Cardiac septum (tissue), 1 donor: ENCODE data around the gene SLAMF7. TPM values are rescaled to one million over a fixed set of nuclear protein-coding genes. Genes with fewer than 3 reads are reported as not detected.
"Not testable (repeated sequence)": the region's sequence is repeated elsewhere in the genome, so short reads cannot be mapped to it uniquely, and the experiment has no call there.

Source experiments
- DNase-seq: peaks from one replicate; pipeline ENCODE4 v3.0.0-alpha.2; 2020; ENCODE audit warnings: low spot score
- intact Hi-C: fragments of 100-400 bp; cut with DNase I; formaldehyde crosslinking; loops from one replicate; pipeline ENCODE4 v1.14.0; 2022
- long read RNA-seq: library from polyadenylated mRNA; unstranded; transcript quantifications from one replicate; pipeline ENCODE4 v2.0.0, GENCODE V29; 2021
- total RNA-seq: library from RNA; stranded (reverse); fragmentation: NEBNext Ultra II Directional; extraction: Animal tissue kit (Norgen Biotek cat#: 25700); gene quantifications from one replicate; pipeline ENCODE4 v1.2.1, GENCODE V29; 2021
- donor health status: DM: no; HTN: no; CAD: no.

SLAMF7 gene, protein sequence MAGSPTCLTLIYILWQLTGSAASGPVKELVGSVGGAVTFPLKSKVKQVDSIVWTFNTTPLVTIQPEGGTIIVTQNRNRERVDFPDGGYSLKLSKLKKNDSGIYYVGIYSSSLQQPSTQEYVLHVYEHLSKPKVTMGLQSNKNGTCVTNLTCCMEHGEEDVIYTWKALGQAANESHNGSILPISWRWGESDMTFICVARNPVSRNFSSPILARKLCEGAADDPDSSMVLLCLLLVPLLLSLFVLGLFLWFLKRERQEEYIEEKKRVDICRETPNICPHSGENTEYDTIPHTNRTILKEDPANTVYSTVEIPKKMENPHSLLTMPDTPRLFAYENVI
- 1.2 TPM for total RNA-seq
- long read RNA-seq: 0 reads

DNA sequence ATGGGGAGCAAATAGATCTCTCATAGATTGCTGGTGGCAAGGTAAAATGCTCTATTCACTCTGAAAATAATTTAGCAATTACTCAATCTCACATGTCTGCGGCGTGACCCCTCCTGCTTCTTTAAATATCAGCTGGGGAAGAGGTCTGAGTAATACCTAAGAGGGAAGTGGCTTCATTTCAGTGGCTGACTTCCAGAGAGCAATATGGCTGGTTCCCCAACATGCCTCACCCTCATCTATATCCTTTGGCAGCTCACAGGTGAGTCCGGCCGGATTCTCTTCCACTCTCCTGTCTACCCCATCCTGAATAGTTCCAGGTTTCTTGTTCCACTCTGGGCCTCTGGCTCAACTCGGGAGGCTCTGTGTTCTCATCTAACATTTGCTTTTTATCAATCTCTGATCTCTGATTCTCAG is at the start of gene SLAMF7:
Gene SLAMF7 (plus strand): TSS at position 150 of the 414 bp plus-strand sequence. CDS start 55 bp downstream, at position 205.
- no peak for DNase-seq

DNA sequence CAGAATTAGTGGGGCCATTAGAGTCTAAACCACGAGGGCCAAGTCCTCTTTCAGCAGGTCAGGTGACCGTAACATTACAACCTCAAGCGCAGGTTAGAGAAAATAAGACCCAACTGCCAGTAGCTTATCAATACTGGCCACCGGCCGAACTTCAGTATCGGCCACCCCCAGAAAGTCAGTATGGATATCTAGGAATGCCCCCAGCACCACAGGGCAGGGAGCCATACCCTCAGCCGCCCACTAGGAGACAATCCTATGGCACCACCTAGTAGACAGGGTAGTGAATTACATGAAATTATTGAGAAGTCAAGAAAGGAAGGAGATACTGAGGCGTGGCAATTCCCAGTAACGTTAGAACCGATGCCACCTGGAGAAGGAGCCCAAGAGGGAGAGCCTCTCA is 46.7 kb upstream of the SLAMF7 start:
- intact Hi-C loops, DNase-seq: not testable (repeated sequence)

More for the DNA sequence above, at the start of gene SLAMF7:
- intact Hi-C loops: no loop called here

DNA sequence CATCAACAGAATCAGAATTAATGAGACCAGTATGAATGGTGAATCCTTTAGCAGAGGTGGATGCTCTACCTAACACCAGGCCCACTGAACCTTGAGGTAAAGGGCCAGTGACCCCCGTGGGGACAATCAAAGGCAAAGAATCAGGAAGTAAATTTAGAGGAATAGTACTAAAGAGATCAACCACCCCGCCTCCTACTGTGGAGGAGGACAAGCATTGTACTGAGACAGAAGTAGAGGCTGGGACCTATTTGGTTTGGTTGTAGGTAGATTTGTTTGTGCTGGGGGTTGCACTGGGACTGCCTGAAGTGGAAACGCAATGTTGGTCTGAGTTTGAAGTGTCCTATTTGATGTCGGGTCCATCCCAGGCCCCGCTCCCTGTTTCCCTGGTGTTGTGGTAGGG is 36.9 kb upstream of the SLAMF7 start:
- intact Hi-C loops: no loop called here
- DNase-seq: no peak

DNA sequence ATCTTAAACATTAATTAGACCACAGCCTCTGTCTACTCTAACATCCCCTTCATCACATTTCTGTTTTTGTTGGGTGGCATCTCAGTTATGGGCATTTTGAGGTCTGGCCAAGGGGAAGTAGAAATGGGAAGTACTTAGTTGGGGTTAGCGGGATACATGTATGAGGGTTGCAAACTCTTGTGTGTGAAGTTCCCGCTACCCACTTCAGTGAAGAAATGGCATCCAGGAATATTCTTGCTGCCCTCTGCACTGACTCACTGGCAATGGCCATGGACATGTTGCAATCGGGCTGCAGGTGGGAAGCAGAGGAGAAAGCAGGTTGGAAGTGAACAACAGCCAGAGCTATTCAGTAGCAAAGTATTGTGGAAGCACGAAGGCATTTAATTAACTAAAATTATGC is 34.8 kb upstream of the SLAMF7 start:
- intact Hi-C loops: no loop called here
- DNase-seq: peak; percentile 86

DNA sequence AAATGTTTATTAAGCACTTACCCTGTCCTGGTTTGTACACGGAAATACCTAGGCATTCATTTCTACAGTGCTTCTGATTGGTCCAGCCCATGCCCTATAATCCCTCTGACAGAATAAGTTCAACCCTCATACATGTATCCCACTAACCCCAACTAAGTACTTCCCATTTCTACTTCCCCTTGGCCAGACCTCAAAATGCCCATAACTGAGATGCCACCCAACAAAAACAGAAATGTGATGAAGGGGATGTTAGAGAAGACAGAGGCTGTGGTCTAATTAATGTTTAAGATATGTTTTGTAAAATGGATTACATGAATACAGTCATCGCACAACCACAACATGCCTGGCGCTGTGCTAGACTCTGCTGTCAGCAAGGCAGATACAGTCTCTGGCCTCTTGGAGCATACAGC is 33.8 kb upstream of the SLAMF7 start:
- intact Hi-C loops, DNase-seq: not testable (repeated sequence)

DNA sequence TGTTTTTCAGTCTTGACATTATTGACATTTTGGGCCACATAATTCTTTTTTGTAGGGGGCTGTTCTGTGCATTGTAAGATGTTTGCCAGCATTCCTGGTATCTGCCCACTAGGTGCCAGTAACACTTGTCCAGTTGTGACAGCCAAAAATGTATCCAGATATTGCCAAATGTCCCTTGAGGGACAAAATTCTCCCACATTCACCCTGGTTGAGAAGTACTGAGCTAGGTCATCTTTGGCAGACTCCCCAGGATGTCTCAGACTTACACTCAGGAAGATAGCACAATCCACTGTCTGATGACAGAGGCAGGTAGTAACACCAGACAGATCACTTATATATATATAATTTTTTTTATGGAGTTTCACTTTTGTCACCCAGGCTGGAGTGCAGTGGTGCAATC is 33.3 kb upstream of the SLAMF7 start:
- no peak for DNase-seq
- intact Hi-C loops: no loop called here

DNA sequence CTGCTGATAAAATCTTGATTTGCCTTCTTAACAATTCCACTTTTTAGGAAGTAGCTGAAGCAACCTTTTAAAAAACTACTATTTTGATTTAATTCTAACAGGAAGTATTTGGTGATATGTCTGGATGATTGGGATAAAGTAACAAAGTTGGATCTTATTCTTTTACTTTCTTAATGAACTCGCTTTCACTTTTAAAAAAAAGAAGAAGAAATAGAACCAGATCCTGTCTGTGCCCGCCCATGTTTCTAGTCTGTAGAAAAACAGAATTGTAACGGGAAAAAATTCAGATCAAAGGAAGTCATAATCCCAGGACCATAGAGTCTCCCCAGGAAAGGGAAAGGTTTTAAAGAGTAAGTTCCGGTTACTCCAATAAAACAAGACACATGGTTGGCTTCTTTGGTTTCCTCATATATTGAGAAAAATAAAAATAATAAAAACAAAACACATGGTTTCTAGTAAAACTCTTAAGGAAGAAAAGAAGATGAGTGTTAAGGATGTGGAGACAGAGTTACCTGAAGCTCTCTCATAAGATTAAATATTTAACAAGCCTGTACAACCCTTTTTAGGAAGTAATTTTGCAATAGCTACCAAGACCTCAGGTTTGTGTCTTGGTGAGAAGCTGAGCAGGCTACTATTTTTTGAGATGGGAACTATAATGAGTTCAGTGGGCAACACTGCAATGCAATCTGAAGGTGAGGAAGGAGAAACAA is 32.4 kb upstream of the SLAMF7 start:
- no peak for DNase-seq
- intact Hi-C loops: no loop called here

DNA sequence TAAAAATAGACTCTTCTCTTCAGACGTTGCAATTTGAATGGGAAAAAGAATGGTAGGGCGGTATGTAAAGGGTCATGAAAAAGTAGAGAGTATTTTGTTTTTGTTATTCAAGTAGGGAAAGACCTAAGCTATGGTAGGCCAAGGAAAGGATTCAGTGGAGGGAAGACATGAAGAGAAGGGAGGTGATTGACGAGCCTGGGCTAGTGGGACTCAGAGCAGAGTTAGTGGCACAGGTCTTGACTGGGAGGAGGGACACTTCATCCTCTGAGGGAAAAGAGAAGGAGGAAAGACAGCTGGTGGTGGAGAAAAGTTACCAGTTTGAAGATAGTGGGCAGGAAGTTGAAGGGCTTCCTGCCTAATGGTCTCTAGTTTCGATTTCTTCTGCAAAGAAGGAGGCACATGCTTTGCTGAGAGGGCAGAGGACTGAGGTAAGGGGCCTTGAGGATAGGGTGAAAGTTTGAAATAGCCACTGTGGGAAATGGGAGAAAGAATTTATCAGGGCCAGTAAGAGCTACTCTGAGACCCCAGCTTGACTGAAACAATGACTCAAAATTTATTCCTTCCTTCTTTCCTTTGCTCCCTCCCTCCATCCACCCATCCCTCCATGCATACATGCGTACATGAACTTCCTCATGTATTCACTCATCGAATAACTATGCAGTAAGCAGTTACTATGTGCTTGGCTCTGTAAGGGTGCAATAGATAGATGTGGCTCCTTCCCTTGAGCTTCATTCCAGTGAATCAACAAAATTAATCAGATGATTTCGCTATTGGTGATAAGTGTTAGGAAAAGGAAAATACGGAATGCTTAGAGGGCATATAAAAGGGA is 31.6 kb upstream of the SLAMF7 start:
- no peak for DNase-seq
- intact Hi-C loops: no loop called here

DNA sequence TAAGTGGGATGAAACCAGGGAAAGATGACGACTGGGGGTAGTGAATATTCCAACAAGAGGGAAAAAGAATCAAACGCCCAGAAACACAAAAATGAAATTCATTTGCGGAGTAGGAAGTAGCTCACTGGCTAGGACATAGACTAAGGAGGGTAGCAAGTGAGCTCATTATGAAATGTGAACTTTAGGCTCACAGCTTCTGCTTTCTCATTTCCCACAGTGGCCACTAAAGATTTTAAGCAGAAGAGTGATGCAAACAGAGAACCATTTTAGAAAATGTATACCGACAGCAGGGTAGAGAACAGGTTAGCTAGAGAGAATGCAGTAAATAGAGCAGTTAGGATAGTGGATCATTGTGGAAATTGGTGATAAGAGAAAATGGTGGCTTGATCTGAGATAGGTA is 30.9 kb upstream of the SLAMF7 start:
- DNase-seq: no peak
- intact Hi-C loops: no loop called here

DNA sequence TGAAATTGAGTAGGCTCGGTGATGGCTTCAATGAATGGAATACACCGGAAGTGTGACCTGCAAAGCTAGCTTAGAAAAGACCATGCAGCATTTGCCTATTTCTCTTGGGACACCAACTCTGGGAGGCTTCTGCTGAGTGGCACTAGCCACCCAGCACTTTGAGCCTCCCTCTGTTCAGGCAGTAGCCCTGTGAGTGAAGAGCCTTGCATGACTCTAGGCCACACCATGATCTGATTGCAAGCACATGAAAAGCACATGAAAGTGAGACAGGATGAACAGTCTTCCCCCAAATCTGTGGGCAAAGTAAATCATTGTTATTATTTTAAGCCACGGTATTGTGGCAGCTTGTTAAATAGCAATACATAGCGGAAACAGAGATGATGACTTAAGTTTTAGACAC is 30.2 kb upstream of the SLAMF7 start:
- intact Hi-C loops: no loop called here
- DNase-seq: no peak

DNA sequence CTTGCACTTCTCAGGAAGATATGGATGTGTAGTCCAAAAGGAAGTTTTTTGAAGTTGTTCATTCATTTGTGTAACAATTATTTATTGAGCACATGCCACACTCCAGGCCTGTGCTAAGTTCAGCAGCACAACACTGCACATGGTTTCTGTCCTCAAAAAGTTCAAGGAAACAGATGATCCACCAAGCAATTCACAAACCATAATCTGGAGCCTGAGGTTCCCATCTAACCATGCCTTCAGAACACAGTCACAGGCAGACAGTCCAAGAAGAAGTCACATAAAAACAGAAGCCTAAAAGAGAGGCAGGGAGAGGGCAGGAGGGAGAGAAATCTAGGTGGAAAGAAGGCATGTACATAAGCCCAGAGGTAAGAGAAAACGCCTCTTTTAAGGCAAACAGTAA is 29.3 kb upstream of the SLAMF7 start:
- DNase-seq: no peak
- intact Hi-C loops: no loop called here

DNA sequence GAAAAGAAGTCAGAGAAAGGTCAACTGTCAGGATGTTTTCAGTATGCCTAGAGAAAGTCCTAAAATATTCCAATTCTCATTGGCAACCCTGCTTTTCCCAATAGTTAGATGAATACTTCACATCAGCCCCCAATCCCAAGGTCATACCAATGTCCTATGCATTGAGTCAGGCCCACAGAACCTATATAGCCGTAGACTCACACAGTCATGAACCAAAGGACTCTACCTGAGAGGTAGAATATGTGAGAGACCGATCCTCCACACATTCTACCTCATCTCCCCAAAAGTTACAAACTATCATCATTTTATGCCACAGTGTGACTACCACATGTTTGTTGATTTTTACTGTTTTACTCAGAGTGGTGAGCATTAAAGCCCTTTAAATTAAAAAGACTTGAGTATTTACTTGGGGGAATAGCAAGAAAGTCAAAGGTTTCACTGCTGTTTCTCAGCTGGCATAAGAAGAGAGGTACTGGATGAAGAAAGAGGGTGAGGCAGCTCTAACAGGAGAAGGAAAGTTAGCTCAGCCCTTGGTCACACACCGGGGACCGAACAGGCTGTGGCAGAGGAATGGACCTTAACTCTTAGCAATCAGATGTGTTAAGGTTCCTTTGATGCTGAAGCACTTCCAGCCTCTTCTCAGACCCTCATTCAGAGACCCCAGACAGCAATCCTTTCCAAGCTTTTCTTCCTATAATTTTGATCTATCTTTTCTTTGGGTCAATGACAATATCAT is 28.4 kb upstream of the SLAMF7 start:
- DNase-seq: no peak
- intact Hi-C loops: no loop called here

DNA sequence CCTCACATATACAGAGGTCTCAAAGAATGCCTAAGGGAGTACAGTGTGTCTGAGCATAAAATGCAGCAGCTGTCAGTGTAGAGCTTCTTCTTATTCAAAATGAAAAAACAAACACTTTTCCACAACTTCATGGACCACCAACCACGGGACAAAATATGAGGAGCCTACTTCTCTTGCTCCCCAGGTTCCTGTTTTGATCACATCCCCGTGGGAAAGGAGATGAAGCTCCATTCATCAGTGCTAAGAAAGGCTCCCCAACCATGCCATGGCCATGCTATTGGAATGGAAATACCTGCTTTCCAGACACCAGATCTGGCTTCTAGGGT is 27.8 kb upstream of the SLAMF7 start:
- intact Hi-C loops: no loop called here
- no peak for DNase-seq

DNA sequence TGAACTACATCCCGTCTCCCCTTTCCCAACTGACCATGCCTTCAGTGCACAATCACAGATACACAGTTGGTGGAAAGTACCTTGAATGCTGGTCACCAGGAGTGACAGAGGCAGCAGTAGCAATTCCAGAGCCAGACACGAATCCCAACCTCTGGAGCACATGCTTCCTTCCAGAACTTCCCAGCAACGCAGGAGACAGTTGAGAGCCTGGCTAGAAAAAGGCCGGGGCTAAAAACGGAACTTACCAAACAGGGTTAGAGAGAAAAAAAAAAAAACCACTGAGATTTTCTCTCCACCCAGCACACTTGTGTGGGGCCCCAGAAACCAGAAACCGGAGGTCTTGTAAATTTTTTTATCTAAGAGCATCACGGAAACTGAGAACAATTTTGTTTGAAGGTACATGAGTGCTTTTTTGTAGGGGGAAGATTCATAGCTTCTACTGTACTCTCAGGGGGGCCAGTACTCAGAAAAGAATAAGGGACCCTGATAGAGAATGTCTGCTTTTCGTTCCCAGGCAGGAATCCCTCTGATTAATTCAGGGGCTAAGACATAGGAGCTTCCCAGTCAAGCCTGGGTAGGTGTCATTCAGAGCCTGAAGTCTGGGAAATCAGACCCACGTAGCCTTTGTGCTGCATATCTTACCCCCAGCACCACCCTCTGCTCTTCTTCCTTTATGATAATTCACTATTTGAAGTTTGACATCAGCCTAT is 27.3 kb upstream of the SLAMF7 start, which contains the start of gene CD48:
Gene CD48 (minus strand): TSS at position 221 of the 710 bp plus-strand sequence. CDS start 59 bp downstream, at position 162.
- intact Hi-C loops: no loop called here
- DNase-seq: no peak

DNA sequence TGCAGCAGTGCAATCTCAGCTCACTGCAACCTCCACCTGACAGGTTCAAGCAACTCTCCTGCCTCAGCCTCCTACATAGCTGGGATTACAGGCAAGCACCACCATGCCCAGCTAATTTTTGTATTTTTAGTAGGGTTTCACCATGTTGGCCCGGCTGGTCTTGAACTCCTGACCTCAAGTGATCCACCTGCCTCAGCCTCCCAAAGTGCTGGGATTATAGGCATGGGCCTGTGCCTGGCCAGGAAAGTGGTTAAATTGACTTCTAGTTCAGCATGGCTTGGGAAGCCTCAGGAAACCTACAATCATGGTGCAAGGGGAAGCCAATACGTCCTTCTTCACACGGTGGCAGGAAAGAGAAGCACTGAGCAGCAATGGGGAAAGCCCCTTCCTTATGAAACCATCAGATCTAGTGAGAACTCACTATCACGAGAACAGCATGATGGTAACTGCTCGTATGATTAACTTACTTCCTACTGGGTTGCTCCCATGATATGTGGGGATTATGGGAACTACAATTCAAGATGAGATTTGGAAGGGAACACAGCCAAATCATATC is 26.4 kb upstream of the SLAMF7 start:
- peak; percentile 78 for DNase-seq
- intact Hi-C loops: not testable (repeated sequence)

DNA sequence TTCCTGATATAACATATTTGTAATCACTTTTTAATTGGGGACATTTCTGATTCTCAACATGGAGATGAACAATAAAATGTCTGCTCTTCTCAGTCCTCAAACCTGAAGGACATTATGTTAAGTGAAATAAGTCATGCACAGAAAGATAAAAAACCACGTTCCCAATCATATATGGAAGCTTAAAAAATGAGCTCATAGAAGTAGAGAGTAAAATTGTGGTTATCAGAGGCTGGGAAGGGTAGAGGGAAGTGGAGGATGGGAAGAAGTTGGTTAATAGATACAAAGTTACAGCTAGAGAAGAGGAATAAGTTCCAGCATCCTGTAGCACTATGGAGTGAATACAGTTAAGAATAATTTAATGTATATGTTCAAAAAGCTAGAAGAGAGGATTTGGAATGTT is 25.9 kb upstream of the SLAMF7 start:
- intact Hi-C loops: no loop called here
- no peak for DNase-seq

DNA sequence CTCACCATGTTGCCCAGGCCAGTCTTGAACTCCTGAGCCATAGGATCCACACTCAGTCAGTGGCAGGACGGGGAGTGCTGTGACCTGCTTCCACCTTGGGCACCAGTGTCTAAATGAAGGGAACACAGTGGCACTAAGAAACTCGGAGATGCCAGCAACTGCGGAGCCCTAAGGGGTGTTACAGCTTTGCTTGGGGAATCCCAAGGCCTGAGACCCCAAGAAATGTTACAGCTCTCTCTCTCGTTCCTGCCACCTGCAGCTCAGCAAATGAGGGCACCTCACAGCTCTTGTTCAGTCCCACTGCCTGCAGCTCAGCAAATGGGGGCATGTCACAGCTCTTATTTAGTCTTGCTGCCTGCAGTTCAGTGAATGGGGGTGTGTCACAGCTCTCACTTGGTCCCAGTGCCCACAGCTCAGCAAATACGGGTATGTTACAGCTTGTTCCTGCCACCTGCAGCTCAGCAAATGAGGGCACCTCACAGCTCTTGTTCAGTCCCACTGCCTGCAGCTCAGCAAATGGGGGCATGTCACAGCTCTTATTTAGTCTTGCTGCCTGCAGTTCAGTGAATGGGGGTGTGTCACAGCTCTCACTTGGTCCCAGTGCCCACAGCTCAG is 24.9 kb upstream of the SLAMF7 start:
- intact Hi-C loops, DNase-seq: not testable (repeated sequence)

DNA sequence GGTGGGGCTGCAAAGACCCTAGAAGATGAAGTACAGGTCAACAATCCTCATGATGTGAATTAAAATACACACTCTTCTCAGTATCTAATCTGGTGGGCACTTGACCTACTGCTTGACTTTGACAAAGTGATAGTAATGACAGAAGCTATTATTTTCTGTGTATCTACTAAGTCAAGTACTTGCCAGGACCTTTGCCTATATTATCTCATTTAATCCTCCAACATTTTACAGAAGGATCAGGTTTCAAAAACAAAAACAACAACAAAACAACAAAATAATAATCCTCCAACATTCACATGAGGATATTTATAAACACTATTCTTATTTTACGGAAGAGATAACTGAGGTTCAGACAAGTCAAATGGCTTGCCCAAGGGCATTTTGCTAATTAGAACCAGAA is 23.0 kb upstream of the SLAMF7 start:
- intact Hi-C loops: no loop called here
- no peak for DNase-seq
